HG02763 (cell line): Measurements from ENCODE around the gene TGFB2.

Experiments
- ATAC-seq: cut with Tn5 transposase; IDR thresholded peaks from one replicate; pipeline ENCODE4 v1.9.1; 2021; ENCODE audit warnings: mild to moderate bottlenecking, moderate library complexity; ENCODE audit not compliant: unreplicated experiment

The TGFB2 gene

DNA sequence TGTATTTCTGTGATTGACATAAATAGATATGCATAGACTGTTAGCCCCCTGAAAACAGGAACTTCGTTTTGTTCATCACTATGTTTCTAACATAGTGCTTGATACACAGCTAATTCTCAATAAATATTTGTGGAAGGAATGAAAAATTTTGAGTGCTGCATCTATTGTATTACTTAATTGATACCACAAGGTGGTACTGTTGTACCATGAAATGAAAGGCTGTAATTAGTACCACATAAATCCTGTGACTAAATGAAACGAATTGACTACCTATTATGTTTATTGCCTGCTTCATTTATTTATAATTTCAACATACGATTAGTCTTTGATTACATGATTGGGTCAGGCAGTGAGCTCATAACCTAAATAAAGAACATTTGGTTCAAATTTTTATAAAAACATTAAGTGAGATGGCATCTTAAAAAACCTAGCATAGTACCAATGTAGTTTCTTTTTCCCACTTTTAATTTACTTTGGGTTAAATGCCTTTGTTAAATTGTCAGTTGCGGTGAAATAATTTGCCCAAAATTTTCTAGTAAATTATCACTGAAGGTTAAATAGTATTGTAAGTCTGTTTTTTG, 15.0 kb upstream of the TGFB2 start:
- ATAC-seq: no peak

DNA sequence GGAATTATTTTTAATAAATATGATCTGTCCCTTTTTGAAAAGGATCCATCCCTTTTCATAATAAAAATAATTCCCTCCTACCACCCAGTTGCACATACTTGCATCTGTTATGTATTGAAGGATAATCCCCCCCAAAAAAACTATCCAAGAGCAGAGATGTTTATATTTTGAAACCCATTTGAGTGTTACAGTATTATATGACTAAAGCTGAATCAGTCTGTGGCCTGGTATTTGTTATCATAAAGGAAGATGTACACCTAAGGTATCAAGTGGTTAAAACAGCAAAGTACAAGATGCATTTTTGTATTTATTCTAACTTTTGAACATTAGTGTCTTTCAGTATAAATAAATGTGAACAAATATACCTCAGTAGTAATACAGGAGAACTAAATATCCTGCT, 12.7 kb upstream of the TGFB2 start:
- no peak for ATAC-seq

DNA sequence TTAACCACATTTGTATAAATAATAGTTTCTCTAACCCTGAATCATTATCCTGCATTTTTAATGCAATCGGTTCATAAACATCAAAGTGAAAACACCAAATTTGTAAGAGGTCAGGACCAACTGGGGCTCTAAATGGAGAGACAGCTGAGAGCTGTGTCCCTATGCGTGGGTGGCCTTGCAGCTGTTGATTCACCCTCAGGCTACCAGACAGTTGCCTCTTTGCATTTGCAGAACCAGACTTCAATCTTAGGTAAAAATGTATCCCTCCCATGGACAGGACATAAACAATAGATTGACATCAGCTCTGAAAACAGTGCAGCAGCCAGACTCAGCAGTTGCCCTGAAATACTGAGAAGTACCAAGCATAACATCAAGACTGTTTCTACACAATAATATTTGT, 8.8 kb upstream of the TGFB2 start:
- ATAC-seq: no peak

DNA sequence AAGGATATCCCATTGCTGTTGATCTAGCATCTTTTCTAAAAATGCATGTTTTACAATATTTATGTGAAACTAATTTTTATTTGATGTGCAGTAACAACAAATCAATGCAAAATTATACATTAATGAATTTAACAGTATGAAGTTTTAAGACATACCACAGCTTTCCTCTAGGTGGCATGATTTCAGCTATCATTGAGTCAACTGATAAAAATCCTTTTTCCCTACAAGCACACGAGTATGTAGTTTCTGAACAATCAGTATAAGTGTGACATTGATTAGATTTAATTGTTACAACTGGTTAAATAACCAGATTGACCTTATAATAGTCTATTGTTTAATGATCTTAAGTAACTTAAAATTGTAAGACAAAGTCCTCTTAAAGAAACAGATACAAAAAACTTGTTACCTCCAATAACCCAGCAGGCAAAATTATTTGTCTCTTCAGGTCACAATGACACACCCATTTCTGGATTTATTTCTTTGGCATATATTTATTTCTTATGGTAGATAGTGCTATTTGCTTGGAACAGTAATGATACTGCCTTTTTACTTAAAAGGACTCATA, 5.8 kb upstream of the TGFB2 start:
- no peak for ATAC-seq

DNA sequence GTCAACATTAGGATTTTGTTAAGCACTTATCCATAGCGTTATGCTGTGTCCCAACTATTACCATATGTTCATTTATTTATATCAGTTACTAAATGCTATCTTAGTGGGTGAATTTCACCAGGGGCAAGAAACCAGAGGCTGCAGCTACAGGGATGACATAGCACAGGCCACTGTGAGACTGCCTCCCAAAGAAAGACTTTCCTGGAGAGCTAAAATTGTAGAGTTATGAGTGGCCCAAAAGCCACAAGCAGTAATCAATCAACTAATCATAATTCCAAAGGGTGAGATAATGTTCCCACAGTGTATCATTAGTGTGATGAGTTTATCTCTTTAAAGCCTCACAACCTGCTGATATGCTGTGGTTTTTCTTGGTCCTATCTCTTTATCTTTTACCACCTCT, 3.8 kb upstream of the TGFB2 start:
- ATAC-seq: no peak

DNA sequence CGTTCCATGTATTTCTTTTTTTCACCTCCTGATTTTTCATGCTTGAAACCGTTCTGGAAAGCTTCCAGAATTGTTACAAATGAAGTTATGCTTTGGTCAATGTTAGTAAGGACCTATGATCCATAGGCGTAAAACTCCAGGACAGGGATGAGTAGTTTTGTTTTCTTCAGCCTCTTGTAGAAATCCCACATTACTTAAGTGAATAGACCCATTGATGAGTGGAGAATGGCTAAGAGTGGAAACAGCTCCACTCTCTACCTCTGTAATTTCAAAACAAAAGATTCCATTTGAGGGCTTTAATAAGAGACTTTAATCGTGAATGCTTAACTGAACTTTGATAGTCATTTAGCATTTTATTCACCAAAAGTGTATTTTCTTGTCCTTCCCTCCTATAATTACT, 3.0 kb upstream of the TGFB2 start:
- ATAC-seq: no peak

DNA sequence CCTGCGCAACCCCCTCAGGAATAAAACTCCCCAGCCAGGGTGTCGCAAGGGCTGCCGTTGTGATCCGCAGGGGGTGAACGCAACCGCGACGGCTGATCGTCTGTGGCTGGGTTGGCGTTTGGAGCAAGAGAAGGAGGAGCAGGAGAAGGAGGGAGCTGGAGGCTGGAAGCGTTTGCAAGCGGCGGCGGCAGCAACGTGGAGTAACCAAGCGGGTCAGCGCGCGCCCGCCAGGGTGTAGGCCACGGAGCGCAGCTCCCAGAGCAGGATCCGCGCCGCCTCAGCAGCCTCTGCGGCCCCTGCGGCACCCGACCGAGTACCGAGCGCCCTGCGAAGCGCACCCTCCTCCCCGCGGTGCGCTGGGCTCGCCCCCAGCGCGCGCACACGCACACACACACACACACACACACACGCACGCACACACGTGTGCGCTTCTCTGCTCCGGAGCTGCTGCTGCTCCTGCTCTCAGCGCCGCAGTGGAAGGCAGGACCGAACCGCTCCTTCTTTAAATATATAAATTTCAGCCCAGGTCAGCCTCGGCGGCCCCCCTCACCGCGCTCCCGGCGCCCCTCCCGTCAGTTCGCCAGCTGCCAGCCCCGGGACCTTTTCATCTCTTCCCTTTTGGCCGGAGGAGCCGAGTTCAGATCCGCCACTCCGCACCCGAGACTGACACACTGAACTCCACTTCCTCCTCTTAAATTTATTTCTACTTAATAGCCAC, 696 bp downstream of the TGFB2 start:
- ATAC-seq: peak; percentile 47

DNA sequence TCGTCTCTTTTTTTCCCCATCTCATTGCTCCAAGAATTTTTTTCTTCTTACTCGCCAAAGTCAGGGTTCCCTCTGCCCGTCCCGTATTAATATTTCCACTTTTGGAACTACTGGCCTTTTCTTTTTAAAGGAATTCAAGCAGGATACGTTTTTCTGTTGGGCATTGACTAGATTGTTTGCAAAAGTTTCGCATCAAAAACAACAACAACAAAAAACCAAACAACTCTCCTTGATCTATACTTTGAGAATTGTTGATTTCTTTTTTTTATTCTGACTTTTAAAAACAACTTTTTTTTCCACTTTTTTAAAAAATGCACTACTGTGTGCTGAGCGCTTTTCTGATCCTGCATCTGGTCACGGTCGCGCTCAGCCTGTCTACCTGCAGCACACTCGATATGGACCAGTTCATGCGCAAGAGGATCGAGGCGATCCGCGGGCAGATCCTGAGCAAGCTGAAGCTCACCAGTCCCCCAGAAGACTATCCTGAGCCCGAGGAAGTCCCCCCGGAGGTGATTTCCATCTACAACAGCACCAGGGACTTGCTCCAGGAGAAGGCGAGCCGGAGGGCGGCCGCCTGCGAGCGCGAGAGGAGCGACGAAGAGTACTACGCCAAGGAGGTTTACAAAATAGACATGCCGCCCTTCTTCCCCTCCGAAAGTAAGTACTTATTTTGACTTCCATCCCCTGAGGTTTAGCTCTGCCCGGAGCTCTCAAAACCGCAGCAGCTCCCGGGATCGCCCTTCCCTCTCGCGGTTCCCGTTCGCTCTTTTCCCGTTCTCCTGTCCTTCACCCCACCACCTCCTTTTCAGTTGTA, 1.5 kb downstream of the TGFB2 start:
- ATAC-seq: no peak

DNA sequence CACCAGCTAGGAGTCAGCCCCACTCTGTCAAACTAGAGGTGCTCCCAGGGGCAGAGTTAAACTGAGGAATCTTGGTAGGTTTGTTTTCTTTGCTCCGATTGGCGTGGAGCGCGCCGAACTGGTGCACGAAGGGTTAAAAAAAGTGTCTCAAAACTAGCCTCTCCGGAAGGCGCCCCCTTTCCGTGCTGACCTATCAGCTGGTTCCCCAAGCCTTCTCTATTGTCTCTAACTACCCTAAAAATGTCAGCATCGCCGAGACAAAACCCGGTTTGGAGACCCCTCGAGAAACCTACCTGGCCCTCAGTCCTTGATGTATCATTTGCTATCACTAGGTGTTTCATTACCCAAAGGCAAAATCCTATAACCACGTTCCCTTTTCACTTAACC, 2.2 kb downstream of the TGFB2 start:
- no peak for ATAC-seq

DNA sequence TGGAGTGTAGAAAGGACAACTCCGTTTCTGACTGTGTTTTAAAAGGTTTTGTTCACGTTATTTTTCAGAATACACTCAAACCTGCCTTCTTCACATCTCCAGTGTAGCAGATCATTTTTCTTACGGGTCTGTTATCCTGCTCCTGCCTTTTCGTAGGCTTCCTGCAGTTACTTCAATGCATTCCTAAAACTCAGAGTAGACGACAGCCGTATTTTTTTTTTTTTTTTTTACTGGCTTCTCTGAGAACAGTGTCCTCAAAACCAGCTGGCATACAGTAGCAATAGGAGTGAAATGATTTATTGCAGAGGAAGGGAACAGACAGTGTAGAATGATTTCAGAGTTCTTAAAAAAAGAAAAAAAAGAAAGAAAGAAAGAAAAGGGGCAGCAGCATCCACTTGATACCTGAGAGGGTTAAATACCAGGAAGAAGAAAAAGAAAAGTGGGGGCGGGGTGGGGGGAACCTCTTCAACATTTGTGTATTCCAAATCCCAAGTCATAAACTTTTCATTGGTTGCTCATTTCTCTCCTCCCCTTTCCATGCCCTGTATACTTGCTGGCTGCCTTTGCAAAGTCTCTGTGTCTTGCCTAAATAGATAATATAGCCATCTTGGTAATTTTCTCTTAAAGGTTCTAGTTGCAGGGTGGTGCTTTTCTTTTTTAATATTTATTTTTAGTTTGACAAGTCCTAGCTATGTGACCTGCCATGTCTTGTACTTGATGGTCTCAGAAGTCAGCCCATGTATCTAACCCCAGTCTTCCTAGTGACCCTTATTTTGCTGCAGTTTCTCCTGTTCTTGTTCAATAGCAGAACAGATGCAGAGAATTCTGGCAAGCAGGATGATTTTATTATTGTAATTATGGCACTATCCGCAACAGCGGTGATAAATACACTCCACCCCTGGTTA, 2.8 kb downstream of the TGFB2 start:
- ATAC-seq: no peak

DNA sequence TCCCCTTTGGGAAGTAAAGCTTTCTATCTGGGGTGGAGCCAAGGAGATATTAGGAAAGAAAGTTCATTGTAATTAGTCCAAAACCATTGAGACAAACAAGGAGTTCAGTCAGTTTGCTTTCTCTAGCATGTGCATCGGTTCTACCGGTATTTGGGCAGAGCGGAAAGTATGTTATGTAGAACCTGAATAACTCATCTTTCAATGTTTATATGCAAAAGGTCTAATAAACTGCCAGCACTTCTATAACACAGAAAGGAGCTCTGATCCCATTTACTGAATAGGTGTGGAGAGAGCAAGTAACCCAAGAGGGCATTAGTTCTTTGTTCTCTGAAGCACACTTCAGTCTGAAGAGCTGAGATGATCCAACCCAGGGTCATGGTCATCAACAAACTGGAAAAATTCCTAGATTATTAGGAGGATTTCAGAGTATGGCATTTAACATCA, 3.5 kb downstream of the TGFB2 start:
- ATAC-seq: no peak

DNA sequence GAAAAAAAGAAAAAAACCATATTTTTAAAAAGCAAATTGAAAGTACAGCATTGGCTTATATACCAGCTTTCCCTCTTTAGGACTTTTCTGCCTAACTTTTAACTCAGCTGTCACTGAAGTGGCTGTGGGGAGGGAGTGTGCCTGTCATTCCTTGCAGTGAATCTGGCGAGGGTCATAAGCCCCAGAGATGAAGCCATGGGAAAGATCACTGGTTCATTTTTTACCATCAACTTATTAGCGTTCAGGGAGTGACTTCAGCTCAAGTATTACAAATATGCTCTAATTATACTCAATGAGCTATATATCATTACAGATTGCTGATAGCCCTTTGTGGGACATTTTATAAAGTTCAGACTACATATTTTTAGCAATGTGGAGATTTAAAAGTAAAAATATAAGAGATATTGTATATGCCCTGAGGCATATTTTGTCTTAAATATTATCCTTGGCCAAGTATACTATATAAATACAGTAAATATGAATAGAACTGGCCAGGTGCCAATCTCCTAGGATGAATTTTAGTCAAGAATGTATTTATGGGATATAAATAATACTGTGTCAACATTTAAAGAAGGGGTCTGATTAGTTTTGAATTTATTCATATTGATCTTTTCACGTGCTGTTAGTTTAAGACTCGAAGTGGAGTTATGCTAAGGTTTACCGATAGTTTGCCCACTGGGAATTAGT, 4.4 kb downstream of the TGFB2 start:
- no peak for ATAC-seq

DNA sequence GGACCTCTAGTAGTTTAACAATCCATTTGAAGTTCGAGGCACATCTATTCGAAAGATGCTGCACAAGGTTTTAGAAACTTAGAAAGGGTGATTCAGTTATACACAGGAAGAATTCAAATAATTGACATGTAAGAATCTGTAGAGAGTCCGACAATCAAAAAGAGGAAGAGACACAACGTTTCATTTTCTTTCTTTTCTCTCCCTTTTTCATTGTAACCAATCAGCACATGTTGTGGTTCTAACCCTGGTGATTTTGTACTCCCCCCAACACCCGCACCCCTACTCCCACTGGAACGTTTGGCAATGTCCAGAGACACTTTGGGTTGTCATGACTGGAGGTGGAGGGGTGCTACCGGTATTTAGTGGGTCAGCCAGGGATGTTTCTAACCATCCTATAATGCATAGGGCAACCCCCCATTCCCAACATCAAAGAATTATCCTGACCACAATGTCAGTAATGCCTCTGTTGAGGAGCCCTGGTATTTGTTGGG, 4.9 kb downstream of the TGFB2 start:
- ATAC-seq: no peak

DNA sequence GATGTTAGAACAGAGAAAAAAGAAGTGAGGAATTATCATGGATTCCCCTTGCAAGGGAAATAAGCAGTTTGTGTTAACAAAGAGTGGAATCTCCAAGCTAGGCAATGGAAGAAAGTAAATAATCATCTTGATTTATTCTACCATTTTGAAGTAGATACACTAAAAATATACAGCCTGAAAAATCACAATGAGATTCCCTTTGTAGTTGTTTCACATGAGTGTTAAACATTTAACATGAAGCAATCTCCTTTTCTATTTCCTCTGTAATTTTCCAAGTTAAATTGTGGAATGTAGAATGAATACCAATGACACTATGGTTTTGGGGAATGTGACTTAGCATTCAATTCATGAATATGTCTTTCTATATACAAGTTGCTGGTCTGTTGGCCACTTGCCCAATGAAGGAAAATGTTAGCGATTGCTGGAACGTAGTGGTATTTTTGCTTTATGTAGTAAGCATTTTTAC, 5.7 kb downstream of the TGFB2 start:
- no peak for ATAC-seq

DNA sequence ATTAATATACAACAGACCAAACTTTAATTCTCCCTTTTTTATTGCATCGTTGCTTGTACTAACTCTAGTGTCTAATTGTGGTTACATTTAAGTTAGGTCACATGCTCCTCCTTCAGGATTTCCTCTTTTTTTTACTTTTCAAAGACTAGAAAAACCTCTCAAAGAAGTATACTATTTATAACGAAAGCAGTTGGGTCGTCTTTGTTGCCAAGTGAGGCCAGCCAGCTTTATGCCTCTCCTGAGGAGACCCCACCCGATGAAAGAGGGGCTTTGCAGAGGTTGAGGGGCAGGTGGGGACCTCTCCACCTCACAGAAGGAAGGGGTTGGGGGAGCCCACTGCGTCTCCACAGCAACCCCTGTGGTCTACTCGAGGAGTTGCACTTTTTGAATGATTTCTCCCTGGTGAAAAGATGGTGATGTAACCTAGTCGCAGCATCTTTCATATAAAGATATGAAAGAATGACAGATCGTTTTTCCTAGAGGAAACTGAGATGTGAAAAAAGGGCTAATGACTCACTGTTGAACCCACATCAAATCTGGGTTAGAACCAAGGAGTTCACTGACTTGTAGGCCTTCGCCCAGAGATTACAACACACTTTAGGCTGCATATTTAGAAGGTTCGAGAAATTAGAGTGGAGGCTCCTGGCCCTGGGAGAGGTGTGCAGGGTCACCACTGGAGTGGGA, 6.4 kb downstream of the TGFB2 start:
- peak; percentile 63 for ATAC-seq

DNA sequence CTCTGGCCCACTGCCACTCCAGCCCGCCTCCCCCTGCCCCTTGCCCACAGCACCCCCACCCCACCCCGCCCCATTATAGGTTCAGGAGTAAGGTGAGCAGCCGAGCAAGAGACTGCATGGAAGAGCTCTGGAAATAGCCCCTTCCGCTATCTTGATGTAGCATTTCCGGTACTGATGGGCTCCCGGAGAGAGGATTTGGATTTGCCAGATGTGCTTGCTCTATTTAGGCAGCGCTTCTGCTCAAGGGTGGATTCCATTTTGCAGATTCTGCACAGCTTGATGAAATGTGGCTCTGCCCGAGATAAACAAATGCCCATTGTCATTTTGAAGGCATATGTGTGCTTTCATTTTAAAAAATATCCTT, 6.9 kb downstream of the TGFB2 start:
- no peak for ATAC-seq

DNA sequence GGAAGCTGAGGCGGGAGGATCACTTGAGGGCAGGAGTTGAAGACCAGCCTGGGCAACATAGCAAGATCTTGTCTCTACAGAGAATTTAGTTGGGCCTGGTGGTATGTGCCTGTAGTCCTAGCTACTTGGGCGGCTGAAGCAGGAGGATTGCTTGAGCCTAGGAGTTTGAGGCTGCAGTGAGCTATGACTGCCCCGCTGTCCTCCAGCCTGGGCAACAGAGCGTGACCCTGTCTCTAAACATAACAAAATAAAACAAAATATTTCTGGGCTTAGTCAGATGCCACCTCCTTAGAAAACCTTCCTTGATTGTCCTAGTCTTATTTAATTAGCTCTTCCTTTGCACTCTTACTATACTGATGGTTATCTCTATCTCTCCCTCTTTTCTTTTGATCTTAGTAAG, 8.5 kb downstream of the TGFB2 start:
- no peak for ATAC-seq

DNA sequence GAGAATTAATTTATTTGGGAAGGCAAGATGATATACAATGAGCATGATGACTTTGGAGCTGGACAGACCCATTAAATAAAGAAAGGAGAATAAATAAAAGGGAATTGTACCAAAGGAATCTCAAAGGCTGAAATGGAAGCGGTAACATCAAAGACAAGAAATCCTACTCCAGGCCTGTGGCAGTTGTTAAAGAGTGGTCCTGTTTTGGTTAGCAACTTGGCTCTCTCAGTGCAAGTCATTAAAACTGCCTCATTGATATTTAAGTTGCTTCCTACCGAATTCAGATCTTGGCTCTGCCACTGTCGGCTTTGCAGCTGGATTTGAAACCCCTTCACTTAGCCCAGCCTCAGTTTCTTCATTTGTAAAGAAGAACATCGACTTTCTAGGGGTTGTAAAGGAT, 10.1 kb downstream of the TGFB2 start:
- no peak for ATAC-seq

DNA sequence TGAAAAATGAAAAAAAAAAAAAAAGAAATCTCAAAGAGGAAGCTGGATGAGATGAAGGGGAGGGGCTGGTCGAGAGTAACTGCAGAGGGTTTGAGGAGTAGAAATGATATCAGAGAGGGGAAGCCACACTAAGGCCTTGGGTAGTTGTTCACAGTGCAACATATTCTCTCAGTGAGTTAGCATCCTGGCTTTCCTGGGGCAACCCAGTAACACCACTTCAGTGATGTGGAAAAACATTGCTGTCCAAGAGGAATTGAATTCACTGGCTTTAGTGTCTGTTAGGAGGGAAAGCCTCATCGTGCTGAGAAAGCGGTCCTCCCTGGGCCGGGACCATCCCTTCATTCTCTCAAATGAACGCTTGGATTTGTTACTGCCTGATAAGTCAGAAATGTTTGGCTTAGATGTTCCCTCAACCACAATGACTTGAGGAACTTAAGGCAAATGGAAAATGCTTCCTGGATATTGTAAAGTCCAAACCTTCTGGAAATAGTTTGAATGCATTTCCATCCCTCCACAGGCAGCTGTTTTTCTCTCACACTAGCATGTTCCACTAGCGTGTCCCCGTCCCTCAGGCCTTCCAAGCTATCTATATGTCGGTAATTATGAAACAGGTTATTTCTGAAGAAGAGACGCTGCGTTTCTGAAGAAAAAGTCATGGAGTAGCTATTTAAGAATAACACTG, 12.2 kb downstream of the TGFB2 start:
- no peak for ATAC-seq
